GM23338 (cell line): ENCODE data around the gene SCTR. TPM values are rescaled to one million over a fixed set of nuclear protein-coding genes. Genes with fewer than 3 reads are reported as not detected.

Experiments
- ATAC-seq: fragments of 200-7000 bp; cut with Tn5 transposase; 3 replicates; pipeline ENCODE4 v1.9.1; 2020
- DNase-seq: peaks from one replicate; pipeline ENCODE4 v3.0.0-alpha.2; 2015; ENCODE audit warnings: low spot score
- H2AFZ ChIP-seq: fragments of 200-600 bp; sonication (generic); 2 replicates; pipeline ENCODE4 v1.8.0; 2016; ENCODE audit warnings: antibody characterized with exemption, mild to moderate bottlenecking, moderate library complexity
- H3F3A ChIP-seq: fragments of 200-600 bp; sonication (generic); replicated peaks from 2 replicates; pipeline ENCODE4 v1.8.0; 2017; ENCODE audit warnings: antibody characterized with exemption, mixed run types, low read depth
- H3K27ac ChIP-seq: fragments of 200-600 bp; sonication (generic); 2 replicates; pipeline ENCODE4 v1.6.1; 2016; ENCODE audit warnings: low read depth
- H3K27me3 ChIP-seq: fragments of 200-600 bp; sonication (generic); 2 replicates; pipeline ENCODE4 v1.8.0; 2016; ENCODE audit warnings: mild to moderate bottlenecking, mixed run types, moderate library complexity; ENCODE audit not compliant: insufficient read depth
- H3K36me3 ChIP-seq: fragments of 200-600 bp; sonication (generic); 2 replicates; pipeline ENCODE4 v1.8.0; 2016; ENCODE audit warnings: mild to moderate bottlenecking; ENCODE audit not compliant: insufficient read depth
- H3K4me1 ChIP-seq: fragments of 200-600 bp; sonication (generic); 2 replicates; pipeline ENCODE4 v1.8.0; 2016; ENCODE audit warnings: mild to moderate bottlenecking, moderate library complexity; ENCODE audit not compliant: insufficient read depth
- H3K4me2 ChIP-seq: fragments of 200-600 bp; sonication (generic); 2 replicates; pipeline ENCODE4 v1.7.1; 2017; ENCODE audit warnings: mixed run types
- H3K4me3 ChIP-seq: fragments of 200-600 bp; sonication (generic); 2 replicates; pipeline ENCODE4 v1.6.1; 2016; ENCODE audit warnings: mixed run types
- H3K79me2 ChIP-seq: fragments of 200-600 bp; sonication (generic); replicated peaks from 2 replicates; pipeline ENCODE4 v1.8.0; 2017; ENCODE audit warnings: mild to moderate bottlenecking; ENCODE audit not compliant: insufficient read depth
- H3K9me2 ChIP-seq: fragments of 200-600 bp; sonication (generic); 2 replicates; pipeline ENCODE4 v1.8.0; 2017; ENCODE audit not compliant: insufficient read depth
- H4K20me1 ChIP-seq: fragments of 200-600 bp; sonication (generic); replicated peaks from 2 replicates; pipeline ENCODE4 v1.8.0; 2017; ENCODE audit warnings: mild to moderate bottlenecking; ENCODE audit not compliant: insufficient read depth
- H3K27ac Mint-ChIP-seq: 2 replicates; pipeline ENCODE4 v1.8.0; 2020; ENCODE audit warnings: inconsistent platforms, mild to moderate bottlenecking, moderate library complexity, mixed read lengths
- H3K27me3 Mint-ChIP-seq: 3 replicates; pipeline ENCODE4 v1.8.0; 2022; ENCODE audit warnings: low read depth, mild to moderate bottlenecking, moderate library complexity, mixed read lengths, inconsistent platforms; ENCODE audit not compliant: insufficient read depth, poor library complexity
- H3K36me3 Mint-ChIP-seq: 3 replicates; pipeline ENCODE4 v1.8.0; 2021; ENCODE audit warnings: low read depth, mild to moderate bottlenecking, inconsistent platforms, moderate library complexity, mixed read lengths
- H3K4me1 Mint-ChIP-seq: 3 replicates; pipeline ENCODE4 v1.8.0; 2020; ENCODE audit warnings: mild to moderate bottlenecking, inconsistent platforms, mixed read lengths
- H3K4me3 Mint-ChIP-seq: 3 replicates; pipeline ENCODE4 v1.8.0; 2021; ENCODE audit warnings: moderate library complexity, mild to moderate bottlenecking, inconsistent platforms, mixed read lengths
- H3K9me3 Mint-ChIP-seq: 3 replicates; pipeline ENCODE4 v1.8.0; 2020; ENCODE audit warnings: moderate library complexity, mild to moderate bottlenecking, inconsistent platforms, mixed read lengths
- CTCF ChIP-seq, 2 experiments: fragments of 200-600 bp in 1 of 2; sonication (generic) in 1 of 2; conservative IDR thresholded peaks; 2 replicates each; pipeline versions ENCODE4 v1.5.1 to v1.6.1; 2016 to 2017; ENCODE audit warnings: antibody characterized with exemption in 2 of 2, low read depth in 2 of 2, mild to moderate bottlenecking in 2 of 2, moderate library complexity in 1 of 2
- EZH2 ChIP-seq: fragments of 200-600 bp; sonication (generic); IDR thresholded peaks from one replicate; pipeline ENCODE4 v1.8.0; 2017; ENCODE audit warnings: antibody characterized with exemption, mild to moderate bottlenecking, low read depth; ENCODE audit not compliant: unreplicated experiment
- EZH2phosphoT487 ChIP-seq: fragments of 200-600 bp; sonication (generic); IDR thresholded peaks from one replicate; pipeline ENCODE4 v1.8.1; 2018; ENCODE audit warnings: antibody characterized with exemption; ENCODE audit not compliant: unreplicated experiment
- JUNB ChIP-seq: IDR thresholded peaks from one replicate; pipeline ENCODE4 v1.6.1; 2016; ENCODE audit warnings: antibody characterized with exemption; ENCODE audit not compliant: unreplicated experiment
- NANOG ChIP-seq: IDR thresholded peaks from 2 replicates; pipeline ENCODE4 v1.6.1; 2016; ENCODE audit warnings: antibody characterized with exemption, borderline replicate concordance
- POLR2AphosphoS5 ChIP-seq: IDR thresholded peaks from 2 replicates; pipeline ENCODE4 v1.6.1; 2016; ENCODE audit warnings: antibody characterized with exemption, low read depth
- ZNF114 ChIP-seq: fragments of 250-450 bp; sonication (Bioruptor Pico); IDR thresholded peaks from 2 replicates; pipeline ENCODE4 v1.5.0; 2020; ENCODE audit warnings: mild to moderate bottlenecking, moderate library complexity
- ZNF331 ChIP-seq: fragments of 250-450 bp; sonication (Bioruptor Pico); IDR thresholded peaks from 2 replicates; pipeline ENCODE4 v1.5.0; 2020; ENCODE audit warnings: low read depth, mild to moderate bottlenecking, moderate library complexity
- ZNF462 ChIP-seq: fragments of 250-450 bp; sonication (Bioruptor Pico); IDR thresholded peaks from 2 replicates; pipeline ENCODE4 v1.5.0; 2020; ENCODE audit warnings: mild to moderate bottlenecking, moderate library complexity
- polyA plus RNA-seq: library from polyadenylated mRNA; unstranded; fragments of >200 nt; fragmentation: Nextera tagmentation; extraction: Ambion mirVana; gene quantifications from 2 replicates; pipeline ENCODE4 v1.2.1, GENCODE V29; 2016
- total RNA-seq: library from RNA; depleted of rRNA; stranded (reverse); fragments of >200 nt; shearing (Covaris generic); gene quantifications from 2 replicates; pipeline ENCODE4 v1.2.3, GENCODE V29; 2014

The SCTR gene
- total and polyA plus RNA-seq, 2 experiments from 2014 or later: not detected

- TF ChIP-seq CTCF (conservative IDR thresholded peaks at IDR 0.05; ENCODE audit: low read depth in 2 of 2): peak in 1 of 2 experiments; percentile 28; a peak in 2 of 4 replicates
- TF ChIP-seq POLR2AphosphoS5: no peak
- TF ChIP-seq ZNF462 (CRISPR knock-in tag): no peak
- TF ChIP-seq EZH2phosphoT487: no peak
- no peak for TF ChIP-seq JUNB
Observed at GRCh38 chr2:119494163-119494790, 30.0 kb downstream of the SCTR start (continued).

GRCh38 chr2:119491776-119492525 lies 32.3 kb downstream of the SCTR start:
- Histone ChIP-seq H3K36me3 (no peaks in the 10 kb centered on the region), H3K9me2 (0 out of 2 replicates have a peak, but pooled peaks cover 1% of the 10 kb centered on the region), H4K20me1 (no peaks in the 10 kb centered on the region), H3K79me2 (no peaks in the 10 kb centered on the region), H3K4me2 (no peak overlapping the region), H3F3A (no peaks in the 10 kb centered on the region), H3K4me1 (no peaks in the 10 kb centered on the region), H3K27ac (no peak overlapping the region), H3K4me3 (no peak overlapping the region), H2AFZ (no peak overlapping the region), H3K27me3 (no peaks in the 10 kb centered on the region)
- Mint-ChIP-seq H3K9me3 (no peaks in the 10 kb centered on the region), H3K4me3 (no peak overlapping the region), H3K27ac (no peak overlapping the region; the same call in 1 of the 2 replicates), H3K36me3 (no peaks in the 10 kb centered on the region), H3K4me1 (peaks cover 22% of the 10 kb centered on the region), H3K27me3 (peaks cover 16% of the 10 kb centered on the region)
- peak; percentile 57 for ATAC-seq
- peak; percentile 76 for DNase-seq
- TF ChIP-seq POLR2AphosphoS5 (no peak), EZH2 (no peak), NANOG (no peak), EZH2phosphoT487 (no peak), ZNF331 (CRISPR knock-in tag) (no peak), CTCF (conservative IDR thresholded peaks at IDR 0.05; ENCODE audit: low read depth in 2 of 2) (no peak), JUNB (no peak), ZNF114 (CRISPR knock-in tag) (no peak)
